HepG2 (cell line): ENCODE results near the gene KDM7A. TPM values are rescaled to one million over a fixed set of nuclear protein-coding genes. Genes with fewer than 3 reads are reported as not detected.

ENCODE experiments used
- ATAC-seq: fragments of 200-7000 bp; cut with Tn5 transposase; 3 replicates; pipeline ENCODE4 v1.9.1; 2020; ENCODE audit warnings: mild to moderate bottlenecking, moderate library complexity
- BruUV-seq: library from RNA; stranded (reverse); fragments of 400-500 nt; replicated peaks from 2 replicates; lab custom pipeline; 2021; lab: Mats Ljungman, UMichigan
- CTCF ChIA-PET: fragments of 300-600 bp; formaldehyde crosslinking; extraction: SDS; loops from one replicate; lab custom pipeline; 2021; ENCODE audit warnings: low total read pairs, inconsistent platforms, low intra/inter-chr PET ratio; lab: Yijun Ruan, JAX
- POLR2A ChIA-PET: fragments of 350-600 bp; sonication (Branson Sonifier 250); formaldehyde crosslinking; loops from one replicate; lab custom pipeline; 2020; ENCODE audit warnings: antibody characterized with exemption, inconsistent platforms; lab: Yijun Ruan, JAX
- DNase-seq: peaks from one replicate; pipeline ENCODE4 v3.0.0-alpha.2; 2015; ENCODE audit warnings: low spot score
- FAIRE-seq: peaks from 3 replicates; lab custom pipeline; 2011; peaks lifted over from hg19 to GRCh38; lab: Jason Lieb, UNC
- H2AFZ ChIP-seq: one replicate; pipeline ENCODE4 v1.6.1; 2011; ENCODE audit warnings: low read length, inconsistent platforms
- H3K27ac ChIP-seq: fragments of 300-600 bp; 3 replicates; pipeline ENCODE4 v1.8.0; 2011; ENCODE audit warnings: mixed run types, mild to moderate bottlenecking, mixed read lengths, low read length, inconsistent platforms; ENCODE audit not compliant: insufficient read depth; ENCODE audit errors: extremely low read length
- H3K27me3 ChIP-seq, 2 experiments: fragments of 200-600 bp in 1 of 2; 2 replicates in 1 of 2; 3 replicates in 1 of 2; pipeline versions ENCODE4 v1.6.0 to v1.8.0; 2011; ENCODE audit warnings: low read length in 2 of 2, mild to moderate bottlenecking in 2 of 2, moderate library complexity in 2 of 2, inconsistent platforms in 1 of 2; ENCODE audit not compliant: insufficient read depth in 2 of 2, control insufficient read depth in 1 of 2
- H3K36me3 ChIP-seq, 2 experiments: fragments of 200-600 bp in 1 of 2; replicated peaks in 1 of 2; 2 replicates in 1 of 2; 3 replicates in 1 of 2; pipeline versions ENCODE4 v1.5.1 to v1.8.0; 2011; ENCODE audit warnings: low read length in 2 of 2, inconsistent platforms in 1 of 2; ENCODE audit not compliant: insufficient read depth in 2 of 2, control insufficient read depth in 1 of 2
- H3K4me1 ChIP-seq: 2 replicates; pipeline ENCODE4 v1.5.1; 2012; ENCODE audit warnings: low read length, inconsistent platforms; ENCODE audit not compliant: insufficient read depth
- H3K4me2 ChIP-seq: 2 replicates; pipeline ENCODE4 v1.6.0; 2011; ENCODE audit warnings: low read depth, low read length, inconsistent platforms
- H3K4me3 ChIP-seq, 3 experiments: fragments of 200-600 bp in 1 of 3; sonication (generic), shearing (Covaris generic) in 1 of 3; replicated peaks in 1 of 3; 2 replicates each; pipeline ENCODE4 v1.5.1; 2011 to 2016; ENCODE audit warnings: low read length in 3 of 3, inconsistent platforms in 2 of 3, low read depth in 2 of 3, mild to moderate bottlenecking in 2 of 3, control low read depth in 1 of 3, mixed read lengths in 1 of 3; ENCODE audit not compliant: insufficient read depth in 1 of 3
- H3K79me2 ChIP-seq: one replicate; pipeline ENCODE4 v1.6.1; 2011; ENCODE audit warnings: low read length, inconsistent platforms; ENCODE audit not compliant: insufficient read depth
- H3K9ac ChIP-seq: 2 replicates; pipeline ENCODE4 v1.6.0; 2011; ENCODE audit warnings: mild to moderate bottlenecking, low read depth, low read length, inconsistent platforms; ENCODE audit not compliant: insufficient read depth
- H3K9me3 ChIP-seq: 2 replicates; pipeline ENCODE4 v1.5.1; 2012; ENCODE audit warnings: mild to moderate bottlenecking, low read length
- H4K20me1 ChIP-seq: 2 replicates; pipeline ENCODE4 v1.6.0; 2011; ENCODE audit warnings: inconsistent platforms, mild to moderate bottlenecking, low read length, moderate library complexity; ENCODE audit not compliant: insufficient read depth
- ATF7-NPFF ChIP-seq: sonication (generic); formaldehyde crosslinking; IDR thresholded peaks from 2 replicates; pipeline ENCODE4 v1.8.1; 2023; ENCODE audit warnings: mild to moderate bottlenecking, low read depth, missing genetic modification reagents, moderate library complexity
- DNMT3B ChIP-seq: conservative IDR thresholded peaks from 2 replicates; pipeline ENCODE4 v1.6.1; 2016; ENCODE audit warnings: missing biosample characterization, control low read depth
- EED ChIP-seq: sonication (generic); formaldehyde crosslinking; IDR thresholded peaks from 2 replicates; pipeline ENCODE4 v1.5.0; 2020; ENCODE audit warnings: mild to moderate bottlenecking, missing genetic modification reagents
- EZH2 ChIP-seq: conservative IDR thresholded peaks from 2 replicates; pipeline ENCODE4 v1.6.1; 2012; ENCODE audit warnings: mild to moderate bottlenecking, low read depth, low read length, moderate library complexity
- IRF2 ChIP-seq: IDR thresholded peaks from 2 replicates; pipeline ENCODE4 v1.6.1; 2018; ENCODE audit warnings: missing genetic modification reagents, missing compliant biosample characterization
- KLF15 ChIP-seq: sonication (generic); formaldehyde crosslinking; IDR thresholded peaks from 2 replicates; pipeline ENCODE4 v1.8.1; 2023; ENCODE audit warnings: borderline replicate concordance, mild to moderate bottlenecking, inconsistent platforms, missing genetic modification reagents, mixed read lengths
- MED13 ChIP-seq: sonication (generic); formaldehyde crosslinking; IDR thresholded peaks from 2 replicates; pipeline ENCODE4 v1.5.0; 2020; ENCODE audit warnings: missing genetic modification reagents
- PRDM4 ChIP-seq: sonication (generic); formaldehyde crosslinking; IDR thresholded peaks from 2 replicates; pipeline ENCODE4 v1.9.0; 2021; ENCODE audit warnings: missing genetic modification reagents, borderline replicate concordance
- RCOR2 ChIP-seq: IDR thresholded peaks from 2 replicates; pipeline ENCODE4 v1.6.1; 2016; ENCODE audit warnings: missing biosample characterization, missing genetic modification reagents
- SALL2 ChIP-seq: sonication (generic); formaldehyde crosslinking; IDR thresholded peaks from 2 replicates; pipeline ENCODE4 v1.8.1; 2023; ENCODE audit warnings: mild to moderate bottlenecking, missing genetic modification reagents, inconsistent platforms
- SPEN ChIP-seq: sonication (generic); formaldehyde crosslinking; IDR thresholded peaks from 2 replicates; pipeline ENCODE4 v1.5.1; 2020; ENCODE audit warnings: low read depth, mild to moderate bottlenecking, missing genetic modification reagents
- TFE3 ChIP-seq: IDR thresholded peaks from 2 replicates; pipeline ENCODE4 v1.6.1; 2016
- YEATS2 ChIP-seq: sonication (generic); formaldehyde crosslinking; IDR thresholded peaks from 2 replicates; pipeline ENCODE4 v1.4.0; 2020; ENCODE audit warnings: missing genetic modification reagents, borderline replicate concordance
- ZFX ChIP-seq: sonication (generic); formaldehyde crosslinking; IDR thresholded peaks from 2 replicates; pipeline ENCODE4 v1.4.0; 2020; ENCODE audit warnings: mild to moderate bottlenecking, low read depth, missing genetic modification reagents, moderate library complexity
- ZMYM4 ChIP-seq: sonication (generic); formaldehyde crosslinking; IDR thresholded peaks from 2 replicates; pipeline ENCODE4 v1.8.1; 2023; ENCODE audit warnings: mild to moderate bottlenecking, missing genetic modification reagents
- ZNF230 ChIP-seq: sonication (generic); formaldehyde crosslinking; IDR thresholded peaks from 2 replicates; pipeline ENCODE4 v1.4.0; 2020; ENCODE audit warnings: mild to moderate bottlenecking, missing genetic modification reagents
- ZNF235 ChIP-seq: sonication (generic); formaldehyde crosslinking; IDR thresholded peaks from 2 replicates; pipeline ENCODE4 v1.8.1; 2023; ENCODE audit warnings: mild to moderate bottlenecking, missing genetic modification reagents, borderline replicate concordance
- ZNF276 ChIP-seq: sonication (generic); formaldehyde crosslinking; IDR thresholded peaks from 2 replicates; pipeline ENCODE4 v1.4.0; 2020; ENCODE audit warnings: mild to moderate bottlenecking, low read depth, missing genetic modification reagents
- ZNF556 ChIP-seq: sonication (generic); formaldehyde crosslinking; IDR thresholded peaks from 2 replicates; pipeline ENCODE4 v1.4.0; 2020; ENCODE audit warnings: mild to moderate bottlenecking, missing genetic modification reagents, borderline replicate concordance
- ZSCAN22 ChIP-seq: sonication (generic); formaldehyde crosslinking; IDR thresholded peaks from 2 replicates; pipeline ENCODE4 v1.4.0; 2020; ENCODE audit warnings: mild to moderate bottlenecking, missing genetic modification reagents
- WGBS: methylation state at CpG from one replicate; pipeline ENCODE4 v1.1.6; 2017; ENCODE audit warnings: low lambda C conversion rate; 5-methylcytosine and 5-hydroxymethylcytosine counted together
- in situ Hi-C: cut with HindIII; loops from 2 replicates; pipeline ENCODE4 v1.10.0; 2017; ENCODE audit warnings: low pct_unique_long_range_greater_than_20kb; ENCODE audit not compliant: extremely low pct_ligation_motif_present
- intact Hi-C: fragments of 100-400 bp; cut with micrococcal nuclease; formaldehyde crosslinking; loops from one replicate; pipeline ENCODE4 v1.10.0; 2022; ENCODE audit not compliant: unreplicated experiment
- polyA plus RNA-seq, 8 experiments: library from polyadenylated mRNA; depleted of rRNA in 3 of 8; stranded (reverse) in 7 of 8; unstranded in 1 of 8; fragments of >200 nt; fragmentation: Illumina TruSeq in 4 of 8; extraction: Trizol in 4 of 8; gene quantifications; 2 replicates each; pipeline versions ENCODE4 v1.2.1 to v1.2.3, GENCODE V29; 2011 to 2016; ENCODE audit warnings: low read depth in 4 of 8, missing spikeins in 1 of 8, mixed read lengths in 1 of 8; ENCODE audit not compliant: insufficient read depth in 1 of 8
- total RNA-seq, 5 experiments: library from RNA; depleted of rRNA; stranded (reverse); fragments of >200 nt; fragmentation: Illumina TruSeq; extraction: Trizol; gene quantifications; 2 replicates each; pipeline ENCODE4 v1.2.3, GENCODE V29; 2016; ENCODE audit warnings: low read depth in 1 of 5

The KDM7A gene
- total and polyA plus RNA-seq, 2 of the 13 experiments (the other 11 are each of a cell fraction or from before 2014, with no cell fraction given) = 10.8 to 16.8 TPM

- TF ChIP-seq PRDM4 (CRISPR knock-in tag) (no peak), ZNF276 (no peak), KLF15 (CRISPR knock-in tag) (no peak)
Observed at GRCh38 chr7:140055833-140056232, 121.0 kb downstream of the KDM7A start (continued).

- POLR2A ChIA-PET = no interaction called here
- peaks cover 5 to 21% of the 10 kb centered on the region in 2 experiments for H3K36me3 ChIP-seq
- no peak for TF ChIP-seq ZNF556 (CRISPR knock-in tag)
- no peak for TF ChIP-seq MED13 (CRISPR knock-in tag)
- TF ChIP-seq IRF2 (CRISPR knock-in tag) = no peak
- TF ChIP-seq ZNF235 (CRISPR knock-in tag) = no peak
- no peak for TF ChIP-seq ZFX (CRISPR knock-in tag)
- TF ChIP-seq ZNF230 (CRISPR knock-in tag) = no peak
- no peak for TF ChIP-seq YEATS2 (CRISPR knock-in tag)
- no peak for TF ChIP-seq ATF7-NPFF (CRISPR knock-in tag)
- TF ChIP-seq ZMYM4 (CRISPR knock-in tag) = no peak
- TF ChIP-seq SPEN (CRISPR knock-in tag) = no peak
- no peak for TF ChIP-seq SALL2 (CRISPR knock-in tag)
- TF ChIP-seq EZH2 = no peak
- no peak for TF ChIP-seq ZSCAN22
- TF ChIP-seq RCOR2 (CRISPR knock-in tag) = no peak
- no peak for TF ChIP-seq EED (CRISPR knock-in tag)
- no peak for TF ChIP-seq TFE3 (CRISPR knock-in tag)
- TF ChIP-seq DNMT3B (CRISPR knock-in tag) = no peak
Observed at GRCh38 chr7:140054751-140055150, 122.0 kb downstream of the KDM7A start.

More at GRCh38 chr7:140054751-140055150, 122.0 kb downstream of the KDM7A start:
- H3K27ac ChIP-seq = no peak overlapping the region
- intact Hi-C loops = no loop called here
- H3K9me3 ChIP-seq = no peaks in the 10 kb centered on the region
- no peak overlapping the region for H2AFZ ChIP-seq
- H4K20me1 ChIP-seq = no peaks in the 10 kb centered on the region
- ATAC-seq = no peak
- CTCF ChIA-PET = no interaction called here
- H3K27me3 ChIP-seq = no peaks in the 10 kb centered on the region
- no peak overlapping the region for H3K4me3 ChIP-seq
- FAIRE-seq = no peak
- peaks cover 36% of the 10 kb centered on the region for H3K4me1 ChIP-seq
- no peak for DNase-seq
- BruUV-seq = no TSS peak
- H3K4me2 ChIP-seq = no peak overlapping the region
- in situ Hi-C loops = no loop called here
- 85% methylated on average over 4 of the region's 4 CpGs for WGBS
- peaks cover 3% of the 10 kb centered on the region for H3K79me2 ChIP-seq
- no peak overlapping the region for H3K9ac ChIP-seq
